Lung microvascular endothelial cell (primary cell): ENCODE measurements around the gene CFAP70. TPM values are rescaled to one million over a fixed set of nuclear protein-coding genes. Genes with fewer than 3 reads are reported as not detected.
"Not testable (repeated sequence)": the region's sequence is repeated elsewhere in the genome, so short reads cannot be mapped to it uniquely, and the experiment has no call there.

Experiments used
- DNase-seq, 2 donors: peaks; one replicate each; pipeline versions ENCODE4 v3.0.0 to v3.0.0-alpha.2; 2010; ENCODE audit warnings: low read depth in 2 of 2
- total RNA-seq: library from RNA; depleted of rRNA; stranded (reverse); fragments of >200 nt; gene quantifications from 2 replicates; pipeline ENCODE4 v1.2.1, GENCODE V29; 2014

Gene CFAP70
- total RNA-seq, 1 donor from 2014 or later = 0.20 TPM

GRCh38 chr10:73339436-73339835, 19.2 kb downstream of the CFAP70 start:
- no peak for DNase-seq

- no peak for DNase-seq
Observed at GRCh38 chr10:73338801-73339368, 19.8 kb downstream of the CFAP70 start.

- no peak for DNase-seq
Observed at GRCh38 chr10:73333202-73333601, 25.5 kb downstream of the CFAP70 start.

GRCh38 chr10:73332379-73332778, 26.3 kb downstream of the CFAP70 start:
- no peak for DNase-seq

GRCh38 chr10:73328523-73328922, 30.1 kb downstream of the CFAP70 start:
- not testable (repeated sequence) for DNase-seq

GRCh38 chr10:73325290-73325689, 33.4 kb downstream of the CFAP70 start:
- not testable (repeated sequence) for DNase-seq

GRCh38 chr10:73323582-73323981, 35.1 kb downstream of the CFAP70 start:
- DNase-seq = not testable (repeated sequence)

GRCh38 chr10:73310475-73310874, 48.2 kb downstream of the CFAP70 start:
- DNase-seq = no peak

- no peak for DNase-seq
Observed at GRCh38 chr10:73307203-73307800, 51.4 kb downstream of the CFAP70 start.

- no peak for DNase-seq
Observed at GRCh38 chr10:73306171-73306708, 52.4 kb downstream of the CFAP70 start.

- DNase-seq = no peak
Observed at GRCh38 chr10:73296946-73297345, 61.7 kb downstream of the CFAP70 start.

- no peak for DNase-seq
Observed at GRCh38 chr10:73293461-73293860, 65.2 kb downstream of the CFAP70 start.

- DNase-seq = no peak
Observed at GRCh38 chr10:73289958-73290357, 68.7 kb downstream of the CFAP70 start.

- no peak for DNase-seq
Observed at GRCh38 chr10:73287441-73287840, 71.2 kb downstream of the CFAP70 start.

- no peak for DNase-seq
Observed at GRCh38 chr10:73281097-73281496, 77.6 kb downstream of the CFAP70 start.

GRCh38 chr10:73264423-73264822, 94.2 kb downstream of the CFAP70 start:
- DNase-seq = no peak

- DNase-seq = peak; percentile 42 to 44
Observed at GRCh38 chr10:73263693-73264347, 94.8 kb downstream of the CFAP70 start.

GRCh38 chr10:73262880-73263555, 95.6 kb downstream of the CFAP70 start:
- DNase-seq = no peak

- DNase-seq = peak in 1 of 2 donors; percentile 77
Observed at GRCh38 chr10:73262105-73262730, 96.4 kb downstream of the CFAP70 start.

- no peak for DNase-seq
Observed at GRCh38 chr10:73261362-73261995, 97.2 kb downstream of the CFAP70 start.

- DNase-seq = not testable (repeated sequence)
Observed at GRCh38 chr10:73258612-73259011, 100.1 kb downstream of the CFAP70 start.
